Ascending aorta (tissue), 2 donors: ENCODE data around the gene GJD4. TPM values are rescaled to one million over a fixed set of nuclear protein-coding genes. Genes with fewer than 3 reads are reported as not detected.

ENCODE experiments used
- DNase-seq, 2 donors: peaks; one replicate each; pipeline ENCODE4 v3.0.0-alpha.2; 2019; ENCODE audit warnings: low spot score in 2 of 2
- H3K27ac ChIP-seq, 2 donors: fragments of 200-600 bp; sonication (generic); one replicate each; pipeline ENCODE4 v1.5.1; 2016 to 2017; ENCODE audit warnings: mild to moderate bottlenecking in 1 of 2
- H3K27me3 ChIP-seq: fragments of 200-600 bp; sonication (generic); one replicate; pipeline ENCODE4 v1.5.1; 2017
- H3K36me3 ChIP-seq, 2 donors: fragments of 200-600 bp; sonication (generic); one replicate each; pipeline ENCODE4 v1.5.1; 2016
- H3K4me1 ChIP-seq, 2 donors: fragments of 200-600 bp; sonication (generic); one replicate each; pipeline ENCODE4 v1.5.1; 2016 to 2017; ENCODE audit warnings: mild to moderate bottlenecking in 1 of 2
- H3K4me3 ChIP-seq, 2 donors: fragments of 200-600 bp; sonication (generic); one replicate each; pipeline ENCODE4 v1.5.1; 2016 to 2017; ENCODE audit warnings: mild to moderate bottlenecking in 1 of 2
- H3K9me3 ChIP-seq, 2 donors: fragments of 200-600 bp; sonication (generic); one replicate each; pipeline ENCODE4 v1.5.1; 2016
- intact Hi-C: fragments of 100-400 bp; cut with DNase I; formaldehyde crosslinking; loops from one replicate; pipeline ENCODE4 v1.15.1; 2023
- total RNA-seq: library from RNA; depleted of rRNA; stranded (reverse); fragments of >200 nt; gene quantifications from one replicate; pipeline ENCODE4 v1.1.0, GENCODE V29; 2016
- TF ChIP-seq, protein P1 (sequence below), 3 experiments: fragments of 200-600 bp in 2 of 3; fragments of 450-650 bp in 1 of 3; sonication (generic) in 2 of 3; IDR thresholded peaks; one replicate each; pipeline ENCODE4 v1.5.1; 2016 to 2019; ENCODE audit warnings: antibody characterized with exemption in 3 of 3, mild to moderate bottlenecking in 1 of 3, moderate library complexity in 1 of 3

Gene GJD4, protein sequence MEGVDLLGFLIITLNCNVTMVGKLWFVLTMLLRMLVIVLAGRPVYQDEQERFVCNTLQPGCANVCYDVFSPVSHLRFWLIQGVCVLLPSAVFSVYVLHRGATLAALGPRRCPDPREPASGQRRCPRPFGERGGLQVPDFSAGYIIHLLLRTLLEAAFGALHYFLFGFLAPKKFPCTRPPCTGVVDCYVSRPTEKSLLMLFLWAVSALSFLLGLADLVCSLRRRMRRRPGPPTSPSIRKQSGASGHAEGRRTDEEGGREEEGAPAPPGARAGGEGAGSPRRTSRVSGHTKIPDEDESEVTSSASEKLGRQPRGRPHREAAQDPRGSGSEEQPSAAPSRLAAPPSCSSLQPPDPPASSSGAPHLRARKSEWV
- total RNA-seq, result not detected

DNA sequence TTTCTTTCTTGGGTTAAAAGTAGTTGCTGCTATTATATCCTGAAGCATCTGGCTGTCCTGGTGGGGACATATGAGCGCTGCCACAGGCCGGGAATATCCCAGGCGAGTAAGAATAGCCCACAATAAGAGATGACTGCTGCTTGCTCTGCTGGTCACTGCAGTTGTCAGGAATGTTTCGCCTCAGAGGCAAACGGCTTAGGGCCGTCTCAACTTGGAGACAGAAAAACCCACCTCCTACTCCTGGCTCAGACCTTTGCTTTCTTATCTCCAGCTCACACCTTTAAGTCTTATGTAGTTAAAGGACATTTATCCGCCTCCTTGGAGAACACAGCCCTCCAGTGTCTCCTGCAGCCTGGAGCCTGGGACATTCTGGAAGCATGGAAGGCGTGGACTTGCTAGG is at the start of gene GJD4:
Gene GJD4 (plus strand): TSS at position 151 of the 400 bp plus-strand sequence. CDS start 227 bp downstream, at position 378.
- intact Hi-C loops, result loop anchor here (10.0 kb wide), 1 partner anchor 360 kb away; no protein-coding TSS in a partner anchor

DNA sequence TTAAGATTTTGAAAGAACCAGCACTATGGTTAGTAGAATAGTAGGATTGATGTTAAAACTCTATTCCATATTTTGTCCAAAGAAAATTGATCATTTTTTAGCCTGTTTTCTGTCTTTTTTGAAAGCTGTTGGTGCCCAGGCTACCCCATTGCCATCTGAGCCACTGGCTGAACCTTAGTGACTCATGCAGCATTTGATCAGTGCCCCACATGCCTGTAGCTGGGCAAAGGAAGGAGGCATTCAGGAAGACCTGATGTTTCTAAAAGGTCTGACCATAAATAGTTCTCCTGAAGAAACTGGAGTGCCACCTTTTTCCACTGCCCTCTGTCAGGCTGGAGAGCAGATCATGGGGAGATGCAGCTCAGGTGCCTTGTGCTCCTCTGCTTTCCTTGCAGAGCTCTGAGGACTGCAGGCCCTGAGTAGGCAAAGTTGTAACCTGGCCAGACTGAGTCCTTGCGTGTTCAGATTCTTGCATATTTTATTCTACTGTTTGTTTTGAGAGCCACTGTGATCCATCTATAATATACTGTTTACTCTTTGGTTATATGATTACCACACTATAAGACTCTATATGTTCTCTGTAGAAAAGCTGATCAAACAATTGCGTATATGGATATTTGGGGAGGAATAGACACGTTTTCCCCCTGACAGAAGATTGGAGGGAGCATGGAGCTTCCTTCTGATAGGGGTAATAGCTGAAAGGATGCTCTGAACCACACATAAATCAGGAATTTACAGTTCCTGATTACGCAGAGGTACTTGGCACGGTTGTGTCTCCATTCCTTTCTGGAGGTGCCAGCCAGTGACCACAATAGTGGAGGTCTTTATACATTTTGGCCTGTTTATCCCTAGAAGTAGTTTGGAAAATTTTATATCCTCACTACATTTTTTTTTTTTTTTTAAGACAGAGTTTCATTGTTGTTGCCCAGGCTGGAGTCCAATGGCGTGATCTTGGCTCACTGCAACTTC is 48.9 kb upstream of the GJD4 start:
- Histone ChIP-seq H3K4me1 (no peaks in the 10 kb centered on the region), H3K9me3 (no peaks in the 10 kb centered on the region), H3K36me3 (peaks cover 20 to 23% of the 10 kb centered on the region in 2 donors), H3K27me3 (no peaks in the 10 kb centered on the region), H3K27ac (no peak overlapping the region), H3K4me3 (no peak overlapping the region)
- TF ChIP-seq, protein P1, sequence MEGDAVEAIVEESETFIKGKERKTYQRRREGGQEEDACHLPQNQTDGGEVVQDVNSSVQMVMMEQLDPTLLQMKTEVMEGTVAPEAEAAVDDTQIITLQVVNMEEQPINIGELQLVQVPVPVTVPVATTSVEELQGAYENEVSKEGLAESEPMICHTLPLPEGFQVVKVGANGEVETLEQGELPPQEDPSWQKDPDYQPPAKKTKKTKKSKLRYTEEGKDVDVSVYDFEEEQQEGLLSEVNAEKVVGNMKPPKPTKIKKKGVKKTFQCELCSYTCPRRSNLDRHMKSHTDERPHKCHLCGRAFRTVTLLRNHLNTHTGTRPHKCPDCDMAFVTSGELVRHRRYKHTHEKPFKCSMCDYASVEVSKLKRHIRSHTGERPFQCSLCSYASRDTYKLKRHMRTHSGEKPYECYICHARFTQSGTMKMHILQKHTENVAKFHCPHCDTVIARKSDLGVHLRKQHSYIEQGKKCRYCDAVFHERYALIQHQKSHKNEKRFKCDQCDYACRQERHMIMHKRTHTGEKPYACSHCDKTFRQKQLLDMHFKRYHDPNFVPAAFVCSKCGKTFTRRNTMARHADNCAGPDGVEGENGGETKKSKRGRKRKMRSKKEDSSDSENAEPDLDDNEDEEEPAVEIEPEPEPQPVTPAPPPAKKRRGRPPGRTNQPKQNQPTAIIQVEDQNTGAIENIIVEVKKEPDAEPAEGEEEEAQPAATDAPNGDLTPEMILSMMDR (IDR thresholded peaks at IDR 0.05), result no peak
- intact Hi-C loops, result no loop called here
- DNase-seq, result no peak

More for the DNA sequence above, at the start of gene GJD4:
- Histone ChIP-seq H3K4me3 (no peak within 1 kb of the TSS), H3K36me3 (no peaks in the 10 kb centered on the region), H3K27ac (no peak within 1 kb of the TSS), H3K9me3 (no peaks in the 10 kb centered on the region), H3K4me1 (peaks cover 0 to 4% of the 10 kb centered on the region in 2 donors), H3K27me3 (no peaks in the 10 kb centered on the region)
- DNase-seq, result no peak
- TF ChIP-seq, protein P1 (IDR thresholded peaks at IDR 0.05), result no peak

DNA sequence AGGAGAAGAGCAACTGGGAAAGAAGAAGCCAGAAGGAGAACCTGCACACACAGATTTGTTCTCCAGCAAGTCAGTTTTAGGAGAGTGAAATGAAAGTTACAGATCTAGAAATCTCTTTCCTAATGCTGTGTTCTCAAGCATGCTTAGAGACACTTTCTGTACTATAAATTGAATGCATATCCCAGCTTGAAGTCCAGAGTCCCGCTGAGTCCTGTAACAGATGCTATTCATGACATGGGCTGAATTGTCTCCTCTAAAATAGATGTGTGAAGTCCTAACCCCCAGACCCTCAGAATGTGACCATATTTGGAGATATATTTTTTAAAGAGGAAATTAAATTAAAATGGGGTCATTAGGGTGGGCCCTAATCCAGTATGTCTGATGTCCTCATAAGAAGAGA is 46.9 kb upstream of the GJD4 start:
- Histone ChIP-seq H3K36me3 (peaks cover 15 to 19% of the 10 kb centered on the region in 2 donors), H3K4me1 (no peaks in the 10 kb centered on the region), H3K4me3 (no peak overlapping the region), H3K27me3 (no peaks in the 10 kb centered on the region), H3K9me3 (no peaks in the 10 kb centered on the region), H3K27ac (no peak overlapping the region)
- TF ChIP-seq, protein P1 (IDR thresholded peaks at IDR 0.05), result no peak
- no peak for DNase-seq
- intact Hi-C loops, result no loop called here

DNA sequence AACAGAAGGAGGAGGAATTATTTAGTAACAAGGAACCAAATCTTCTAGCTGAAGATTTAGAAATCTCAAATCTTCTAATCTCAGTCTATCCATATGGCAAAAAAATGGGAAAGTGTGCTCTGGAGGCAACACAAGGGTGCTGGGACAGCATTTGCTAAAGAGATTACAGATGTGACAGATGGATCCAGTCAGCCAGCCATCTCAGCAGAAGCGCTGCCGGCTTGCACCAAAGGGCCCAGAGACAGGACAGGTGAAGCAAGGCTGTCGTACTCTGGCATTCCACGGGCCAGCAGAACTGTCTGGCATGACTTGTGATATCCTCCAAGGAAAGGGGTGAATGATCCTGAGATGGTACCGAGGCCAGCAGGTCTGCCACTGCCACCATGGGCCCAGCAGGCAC is 45.7 kb upstream of the GJD4 start:
- TF ChIP-seq, protein P1 (IDR thresholded peaks at IDR 0.05), result no peak
- H3K4me3 ChIP-seq, result no peak overlapping the region
- peaks cover 4 to 11% of the 10 kb centered on the region in 2 donors for H3K36me3 ChIP-seq
- H3K4me1 ChIP-seq, result peaks cover 0 to 3% of the 10 kb centered on the region in 2 donors
- intact Hi-C loops, result no loop called here
- no peaks in the 10 kb centered on the region for H3K9me3 ChIP-seq
- H3K27me3 ChIP-seq, result no peaks in the 10 kb centered on the region
- DNase-seq, result no peak
- no peak overlapping the region for H3K27ac ChIP-seq

DNA sequence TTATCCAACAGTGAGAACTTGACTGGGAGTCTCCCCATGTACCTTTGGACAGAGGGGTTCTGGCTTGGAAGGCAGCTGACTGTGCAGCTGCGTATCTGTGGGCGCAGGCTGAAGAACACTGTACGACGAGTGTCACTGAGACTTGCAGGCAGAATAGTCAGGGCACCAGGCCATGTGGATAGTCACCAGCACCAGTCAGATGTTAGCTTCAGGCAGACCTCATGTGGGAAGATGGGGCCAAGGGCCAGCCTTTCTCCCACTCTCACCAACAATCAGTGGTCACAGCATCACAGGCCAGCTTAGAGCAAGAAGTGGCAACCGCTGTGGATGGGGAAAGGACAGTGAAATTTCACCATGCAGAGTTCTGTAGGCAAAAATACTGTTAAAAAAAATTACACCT is 43.4 kb upstream of the GJD4 start:
- no peak overlapping the region for H3K27ac ChIP-seq
- intact Hi-C loops, result loop anchor here (2.0 to 10.0 kb wide), 3 partner anchors 225 to 437 kb away; partner anchors contain the start of genes CCNY and CREM

More for the DNA sequence above, 43.4 kb upstream of the GJD4 start:
- peaks cover 2 to 9% of the 10 kb centered on the region in 2 donors for H3K36me3 ChIP-seq
- H3K27me3 ChIP-seq, result no peaks in the 10 kb centered on the region
- no peak for DNase-seq
- TF ChIP-seq, protein P1 (IDR thresholded peaks at IDR 0.05), result no peak
- no peak overlapping the region for H3K4me3 ChIP-seq
- H3K4me1 ChIP-seq, result peaks cover 0 to 22% of the 10 kb centered on the region in 2 donors
- H3K9me3 ChIP-seq, result no peaks in the 10 kb centered on the region
